Transverse colon (tissue), 3 donors: ENCODE measurements around the gene TC2N.

Experiments
- POLR2A ChIP-seq: fragments of 450-650 bp; IDR thresholded peaks from one replicate; pipeline ENCODE4 v1.6.1; 2016; ENCODE audit warnings: antibody characterized with exemption, mild to moderate bottlenecking, moderate library complexity
- TF ChIP-seq, protein P1 (sequence below), 5 experiments: fragments of 200-600 bp in 3 of 5; fragments of 450-650 bp in 2 of 5; sonication (generic) in 3 of 5; IDR thresholded peaks; 1 replicate in 2 of 5; 2 replicates in 3 of 5; pipeline ENCODE4 v1.5.1; 2016 to 2017; ENCODE audit warnings: antibody characterized with exemption in 5 of 5, inconsistent platforms in 3 of 5, mild to moderate bottlenecking in 2 of 5, moderate library complexity in 1 of 5

DNA sequence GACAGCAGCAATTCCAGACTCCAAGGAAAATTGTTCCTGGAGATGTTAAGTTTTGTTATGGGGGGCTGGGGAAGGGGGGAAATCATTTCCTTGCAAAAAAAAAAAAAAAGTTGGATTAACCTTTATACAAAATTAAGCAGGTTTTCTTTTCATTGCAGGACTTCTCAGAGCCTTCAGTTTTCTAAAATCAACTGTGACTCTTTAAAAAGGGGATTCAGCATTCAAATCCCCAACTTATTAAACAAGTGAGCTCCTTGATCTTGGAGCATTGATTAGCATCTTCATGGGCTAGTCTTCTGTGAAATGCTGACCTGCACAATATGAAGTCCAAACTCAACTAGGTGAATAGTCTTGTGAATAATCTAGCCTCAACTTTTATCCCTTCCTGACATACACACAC lies 7.1 kb downstream of the TC2N start:
- TF ChIP-seq POLR2A: no peak
- TF ChIP-seq, protein P1, sequence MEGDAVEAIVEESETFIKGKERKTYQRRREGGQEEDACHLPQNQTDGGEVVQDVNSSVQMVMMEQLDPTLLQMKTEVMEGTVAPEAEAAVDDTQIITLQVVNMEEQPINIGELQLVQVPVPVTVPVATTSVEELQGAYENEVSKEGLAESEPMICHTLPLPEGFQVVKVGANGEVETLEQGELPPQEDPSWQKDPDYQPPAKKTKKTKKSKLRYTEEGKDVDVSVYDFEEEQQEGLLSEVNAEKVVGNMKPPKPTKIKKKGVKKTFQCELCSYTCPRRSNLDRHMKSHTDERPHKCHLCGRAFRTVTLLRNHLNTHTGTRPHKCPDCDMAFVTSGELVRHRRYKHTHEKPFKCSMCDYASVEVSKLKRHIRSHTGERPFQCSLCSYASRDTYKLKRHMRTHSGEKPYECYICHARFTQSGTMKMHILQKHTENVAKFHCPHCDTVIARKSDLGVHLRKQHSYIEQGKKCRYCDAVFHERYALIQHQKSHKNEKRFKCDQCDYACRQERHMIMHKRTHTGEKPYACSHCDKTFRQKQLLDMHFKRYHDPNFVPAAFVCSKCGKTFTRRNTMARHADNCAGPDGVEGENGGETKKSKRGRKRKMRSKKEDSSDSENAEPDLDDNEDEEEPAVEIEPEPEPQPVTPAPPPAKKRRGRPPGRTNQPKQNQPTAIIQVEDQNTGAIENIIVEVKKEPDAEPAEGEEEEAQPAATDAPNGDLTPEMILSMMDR (IDR thresholded peaks at IDR 0.05): no peak
